GM19372 (cell line): ENCODE measurements around the gene GSE1.
"Not testable (repeated sequence)": the region's sequence is repeated elsewhere in the genome, so short reads cannot be mapped to it uniquely, and the experiment has no call there.

Experiments
- ATAC-seq: cut with Tn5 transposase; IDR thresholded peaks from one replicate; pipeline ENCODE4 v1.9.1; 2021; ENCODE audit warnings: mild to moderate bottlenecking, low read depth, moderate library complexity; ENCODE audit not compliant: unreplicated experiment

The GSE1 gene

GRCh38 chr16:85588562-85589503 lies 24.3 kb upstream of the GSE1 start:
- ATAC-seq: no peak

- ATAC-seq: no peak
Observed at GRCh38 chr16:85589688-85590505, 23.2 kb upstream of the GSE1 start.

- no peak for ATAC-seq
Observed at GRCh38 chr16:85590506-85590832, 22.7 kb upstream of the GSE1 start.

GRCh38 chr16:85591381-85591780 lies 21.7 kb upstream of the GSE1 start:
- no peak for ATAC-seq

GRCh38 chr16:85592277-85592676 lies 20.8 kb upstream of the GSE1 start:
- ATAC-seq: not testable (repeated sequence)

- ATAC-seq: no peak
Observed at GRCh38 chr16:85592700-85593493, 20.2 kb upstream of the GSE1 start.

DNA sequence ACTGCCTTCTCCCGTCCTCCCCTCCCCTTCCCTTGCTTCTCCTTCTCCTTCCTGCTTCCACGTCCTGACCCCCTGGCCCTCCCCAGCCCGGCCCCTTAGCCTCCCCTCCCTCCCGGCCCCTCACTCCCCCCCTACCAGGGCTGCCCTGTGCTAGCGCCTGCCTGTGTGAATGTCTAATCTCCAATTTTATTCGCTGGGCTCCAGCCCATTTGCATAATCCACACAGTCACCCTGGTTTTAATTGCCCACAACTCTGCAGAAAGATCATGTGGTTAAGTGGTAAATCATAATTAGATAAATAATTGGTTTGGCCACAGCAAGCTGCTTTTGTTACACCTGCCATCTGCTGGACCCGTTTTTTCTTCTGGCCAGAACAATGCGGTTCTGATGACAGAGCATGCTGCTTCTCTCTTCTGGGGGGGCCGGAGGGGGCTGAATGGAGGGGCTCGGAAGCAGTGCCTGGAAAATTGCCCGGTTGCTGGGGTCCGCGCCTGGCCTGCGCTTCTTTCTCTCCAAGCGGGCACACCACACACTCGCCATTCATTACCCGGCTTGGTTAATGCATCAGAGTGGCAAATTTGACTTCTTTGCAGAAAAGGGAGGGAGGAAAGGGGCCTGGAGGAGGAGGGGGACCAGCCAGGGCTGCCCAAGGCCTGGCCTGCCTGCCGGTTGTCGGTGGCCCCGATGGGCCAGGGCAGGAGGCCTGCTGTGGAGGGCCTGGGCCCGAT lies 19.5 kb upstream of the GSE1 start:
- no peak for ATAC-seq

DNA sequence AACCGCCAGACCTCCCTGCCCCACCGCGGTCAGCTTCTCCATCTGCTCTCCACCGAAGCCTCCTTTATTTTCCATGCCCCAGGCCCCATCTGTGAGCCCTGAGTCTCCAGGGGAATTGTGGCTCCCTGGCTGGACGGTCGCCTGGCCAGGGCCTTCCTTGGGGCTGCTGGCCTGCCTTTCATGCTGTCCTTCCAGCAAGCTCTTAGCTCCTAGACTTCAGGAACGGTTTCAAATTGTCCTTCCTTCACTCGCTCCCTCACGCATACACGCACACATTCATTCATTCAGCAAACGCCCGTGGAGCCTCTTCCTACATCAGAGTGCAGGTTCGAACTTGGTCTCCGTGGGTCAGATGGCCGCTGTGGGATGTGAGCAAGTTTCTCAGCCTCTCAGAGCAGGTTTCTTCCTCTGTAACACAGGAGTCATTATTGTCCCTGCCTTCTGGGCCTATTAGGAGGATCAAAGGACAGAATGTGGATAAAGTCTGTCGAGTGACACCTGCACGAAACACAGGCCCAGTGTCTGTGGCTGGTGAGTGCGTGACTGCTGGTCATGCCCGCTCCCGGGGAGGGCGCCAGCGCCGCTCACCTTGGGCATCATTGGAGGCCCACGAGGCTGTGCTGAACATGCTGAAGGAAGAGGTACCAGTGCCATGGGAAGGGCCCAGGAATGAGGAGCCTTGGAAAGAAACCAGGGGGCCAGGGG lies 18.7 kb upstream of the GSE1 start:
- ATAC-seq: no peak

- no peak for ATAC-seq
Observed at GRCh38 chr16:85594978-85595661, 18.0 kb upstream of the GSE1 start.

DNA sequence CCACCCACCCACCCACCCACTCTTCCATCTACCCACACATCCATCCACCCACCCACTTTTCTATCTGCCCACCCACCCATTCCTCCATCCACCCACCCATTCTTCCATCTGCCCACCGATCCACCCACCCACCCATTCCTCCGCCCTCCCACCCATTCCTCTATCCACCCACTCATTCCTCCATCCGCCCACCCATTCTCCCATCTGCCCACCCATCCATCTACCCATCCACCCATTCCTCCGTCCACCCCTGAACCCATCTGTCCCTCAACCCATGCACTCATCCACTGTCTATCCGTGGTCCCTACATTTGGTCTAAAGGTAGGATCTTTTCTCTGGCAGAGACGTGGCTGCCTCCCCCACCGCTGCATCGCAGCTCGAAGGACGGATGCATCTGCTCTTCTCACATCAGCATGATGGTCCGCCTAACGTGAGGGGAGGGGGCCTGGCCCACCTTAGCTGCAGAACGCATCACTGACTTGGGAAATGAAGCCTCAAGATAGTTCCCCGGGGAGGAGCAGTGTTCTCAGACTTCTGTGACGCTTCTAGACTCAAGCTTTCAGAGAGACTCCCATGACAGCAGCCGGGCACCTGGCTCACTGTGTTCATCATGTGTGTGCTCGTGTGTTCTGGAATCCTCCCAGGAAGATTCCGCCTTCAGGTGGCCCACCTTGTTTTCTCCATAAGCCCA lies 17.2 kb upstream of the GSE1 start:
- no peak for ATAC-seq

DNA sequence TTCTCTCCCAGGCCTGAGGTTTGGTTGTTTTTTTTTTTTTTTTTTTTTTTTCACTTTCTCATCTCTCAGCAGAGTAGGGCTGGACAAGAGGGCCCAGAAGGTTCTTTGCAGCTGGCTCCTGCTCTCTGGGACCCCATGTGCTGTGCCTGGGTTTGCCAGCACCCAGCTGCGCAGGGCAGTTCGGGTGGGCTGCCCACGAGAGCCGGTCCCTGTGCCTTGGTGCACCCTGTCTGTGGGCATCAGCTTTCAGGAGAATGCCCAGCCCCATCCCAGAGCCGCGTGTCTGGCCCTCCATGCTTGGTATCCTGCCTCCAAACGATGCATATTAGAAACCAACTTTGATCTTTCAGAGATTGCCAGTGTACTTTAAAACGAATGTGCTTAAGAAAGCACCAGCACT lies 15.0 kb upstream of the GSE1 start:
- no peak for ATAC-seq

DNA sequence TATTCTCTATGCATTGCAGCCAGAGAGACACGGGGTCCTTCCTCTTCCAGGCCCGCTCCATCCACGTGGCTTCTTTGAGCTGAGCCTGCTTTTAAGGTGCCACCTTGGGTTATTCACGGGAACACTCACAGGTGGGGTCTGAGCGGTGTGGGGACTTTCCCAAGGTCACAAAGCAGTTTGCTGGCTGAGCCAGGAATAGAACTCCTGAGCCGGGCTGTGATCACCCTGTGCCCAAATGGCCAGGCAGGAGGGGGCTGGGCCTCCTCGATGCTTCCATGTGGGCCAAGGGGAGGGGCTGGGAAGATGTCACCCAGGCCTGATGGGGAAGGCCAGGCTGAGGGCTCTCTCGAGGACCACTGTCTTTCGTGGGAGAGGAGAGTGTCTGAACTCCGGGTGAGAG lies 13.0 kb upstream of the GSE1 start:
- ATAC-seq: no peak

- no peak for ATAC-seq
Observed at GRCh38 chr16:85600530-85601271, 12.4 kb upstream of the GSE1 start.

DNA sequence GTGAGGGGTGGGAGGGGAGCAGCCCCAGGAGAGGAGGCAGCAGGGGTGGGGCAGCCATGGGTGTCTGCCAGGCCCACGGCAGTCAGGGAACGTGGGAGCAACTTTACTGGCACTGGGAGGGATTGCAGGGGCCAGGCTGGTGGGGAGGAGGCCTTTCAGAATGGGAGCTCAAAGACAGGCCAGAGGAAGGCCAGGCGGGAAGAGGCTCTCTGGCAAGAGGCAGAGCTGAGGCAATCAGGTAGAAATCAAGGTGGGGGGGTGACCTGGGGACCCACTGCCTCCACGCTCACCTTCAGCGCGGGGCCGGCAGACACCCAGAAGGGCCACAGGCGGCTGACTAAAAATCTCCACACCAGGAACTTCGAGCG lies 11.9 kb upstream of the GSE1 start:
- ATAC-seq: no peak

- no peak for ATAC-seq
Observed at GRCh38 chr16:85601730-85602401, 11.3 kb upstream of the GSE1 start.

DNA sequence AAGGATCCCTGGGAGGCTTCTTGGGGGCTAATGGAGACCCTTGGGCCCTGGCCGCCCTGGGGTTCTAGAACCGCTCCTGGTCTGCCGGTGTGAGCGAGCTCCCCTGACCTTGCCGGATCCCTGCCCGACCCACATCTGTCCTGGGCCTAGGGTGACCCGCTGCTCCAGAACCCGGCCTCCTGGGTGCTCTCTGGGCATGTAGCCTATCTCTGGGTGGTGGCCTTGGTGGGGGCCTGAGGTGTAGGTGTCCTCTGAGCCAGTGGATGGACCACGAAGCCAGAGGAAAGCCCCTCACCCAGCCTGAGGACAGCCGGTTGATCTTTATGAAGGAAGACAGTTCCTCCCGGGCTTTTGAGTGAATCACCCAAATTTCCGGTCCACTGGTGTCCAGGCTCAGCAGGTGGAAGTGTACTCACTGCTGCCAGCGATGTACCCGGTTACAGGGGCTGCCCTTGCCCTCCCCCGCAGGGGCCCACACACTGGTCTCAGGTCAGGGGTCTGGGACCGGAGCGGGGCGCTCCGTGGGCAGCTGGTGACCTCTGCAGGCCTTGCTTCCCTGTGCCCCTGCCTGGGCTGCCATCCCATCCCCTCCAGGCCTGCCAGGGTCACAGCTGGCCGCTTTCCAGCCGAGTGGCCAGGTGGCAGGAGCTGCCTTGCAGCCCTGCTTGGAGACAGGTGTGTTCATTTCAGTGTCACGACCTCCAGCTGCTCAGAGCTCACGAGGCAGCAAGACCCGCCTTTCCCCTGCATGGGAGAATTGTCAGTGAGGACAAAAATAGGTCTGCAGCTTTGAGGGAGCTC lies 10.5 kb upstream of the GSE1 start:
- ATAC-seq: no peak
